Hepatocyte (in vitro differentiated cells): ENCODE data around the gene ABI3BP. TPM values are rescaled to one million over a fixed set of nuclear protein-coding genes. Genes with fewer than 3 reads are reported as not detected.

ENCODE experiments used
- DNase-seq: peaks from one replicate; pipeline ENCODE4 v3.0.0-alpha.2; 2016; ENCODE audit warnings: low spot score
- H2AFZ ChIP-seq: fragments of 200-600 bp; sonication (generic); 2 replicates; pipeline ENCODE4 v1.6.0; 2016; ENCODE audit warnings: antibody characterized with exemption, mild to moderate bottlenecking
- H3K27ac ChIP-seq: fragments of 200-600 bp; sonication (generic); 2 replicates; pipeline ENCODE4 v1.5.1; 2016; ENCODE audit warnings: mild to moderate bottlenecking
- H3K27me3 ChIP-seq: fragments of 200-600 bp; sonication (generic); 2 replicates; pipeline ENCODE4 v1.6.1; 2016
- H3K36me3 ChIP-seq: fragments of 200-600 bp; sonication (generic); replicated peaks from 2 replicates; pipeline ENCODE4 v1.5.1; 2016; ENCODE audit warnings: low read depth; ENCODE audit not compliant: insufficient read depth
- H3K4me1 ChIP-seq: fragments of 200-600 bp; sonication (generic); 2 replicates; pipeline ENCODE4 v1.5.1; 2016; ENCODE audit warnings: mild to moderate bottlenecking, moderate library complexity; ENCODE audit not compliant: insufficient read depth
- H3K4me2 ChIP-seq: fragments of 200-600 bp; sonication (generic); 2 replicates; pipeline ENCODE4 v1.6.0; 2016
- H3K4me3 ChIP-seq: fragments of 200-600 bp; sonication (generic); 2 replicates; pipeline ENCODE4 v1.5.1; 2016; ENCODE audit warnings: mild to moderate bottlenecking
- H3K79me2 ChIP-seq: fragments of 200-600 bp; sonication (generic); 2 replicates; pipeline ENCODE4 v1.6.0; 2017; ENCODE audit warnings: mild to moderate bottlenecking
- H3K9me2 ChIP-seq: fragments of 200-600 bp; sonication (generic); replicated peaks from 2 replicates; pipeline ENCODE4 v1.6.0; 2017; ENCODE audit warnings: mild to moderate bottlenecking; ENCODE audit not compliant: insufficient read depth
- H3K9me3 ChIP-seq: fragments of 200-600 bp; sonication (generic); 2 replicates; pipeline ENCODE4 v1.5.1; 2016; ENCODE audit warnings: low read depth, mild to moderate bottlenecking
- H4K20me1 ChIP-seq: fragments of 200-600 bp; sonication (generic); 2 replicates; pipeline ENCODE4 v1.6.0; 2016; ENCODE audit warnings: mild to moderate bottlenecking; ENCODE audit not compliant: insufficient read depth, poor library complexity, severe bottlenecking
- EZH2 ChIP-seq: fragments of 200-600 bp; sonication (generic); IDR thresholded peaks from 2 replicates; pipeline ENCODE4 v1.6.1; 2016; ENCODE audit warnings: antibody characterized with exemption, mild to moderate bottlenecking, borderline replicate concordance
- EZH2phosphoT487 ChIP-seq: fragments of 200-600 bp; sonication (generic); IDR thresholded peaks from one replicate; pipeline ENCODE4 v1.6.1; 2018; ENCODE audit warnings: antibody characterized with exemption, mild to moderate bottlenecking, low read depth, moderate library complexity; ENCODE audit not compliant: unreplicated experiment, severe bottlenecking
- WGBS: methylation state at CpG from one replicate; pipeline ENCODE4 v1.1.6; 2016; ENCODE audit warnings: low lambda C conversion rate; ENCODE audit errors: missing lambda C conversion rate; 5-methylcytosine and 5-hydroxymethylcytosine counted together
- polyA plus RNA-seq: library from polyadenylated mRNA; unstranded; fragments of >200 nt; fragmentation: Nextera tagmentation; extraction: Ambion mirVana; gene quantifications from 2 replicates; pipeline ENCODE4 v1.2.1, GENCODE V29; 2016
- small RNA-seq: library from RNA; depleted of rRNA; stranded (forward); fragments of <200 nt; gene quantifications from one replicate; pipeline ENCODE3, GENCODE V24; 2014
- total RNA-seq: library from RNA; depleted of rRNA; stranded (reverse); fragments of >200 nt; gene quantifications from 2 replicates; pipeline ENCODE4 v1.2.3, GENCODE V29; 2014
- TF ChIP-seq, protein P1 (sequence below): fragments of 200-600 bp; sonication (generic); IDR thresholded peaks from 2 replicates; pipeline ENCODE4 v1.5.1; 2016; ENCODE audit warnings: antibody characterized with exemption, mild to moderate bottlenecking; ENCODE audit not compliant: poor library complexity

The ABI3BP gene
- total and polyA plus RNA-seq, 2 experiments from 2014 or later: 10.4 to 18.6 TPM

DNA sequence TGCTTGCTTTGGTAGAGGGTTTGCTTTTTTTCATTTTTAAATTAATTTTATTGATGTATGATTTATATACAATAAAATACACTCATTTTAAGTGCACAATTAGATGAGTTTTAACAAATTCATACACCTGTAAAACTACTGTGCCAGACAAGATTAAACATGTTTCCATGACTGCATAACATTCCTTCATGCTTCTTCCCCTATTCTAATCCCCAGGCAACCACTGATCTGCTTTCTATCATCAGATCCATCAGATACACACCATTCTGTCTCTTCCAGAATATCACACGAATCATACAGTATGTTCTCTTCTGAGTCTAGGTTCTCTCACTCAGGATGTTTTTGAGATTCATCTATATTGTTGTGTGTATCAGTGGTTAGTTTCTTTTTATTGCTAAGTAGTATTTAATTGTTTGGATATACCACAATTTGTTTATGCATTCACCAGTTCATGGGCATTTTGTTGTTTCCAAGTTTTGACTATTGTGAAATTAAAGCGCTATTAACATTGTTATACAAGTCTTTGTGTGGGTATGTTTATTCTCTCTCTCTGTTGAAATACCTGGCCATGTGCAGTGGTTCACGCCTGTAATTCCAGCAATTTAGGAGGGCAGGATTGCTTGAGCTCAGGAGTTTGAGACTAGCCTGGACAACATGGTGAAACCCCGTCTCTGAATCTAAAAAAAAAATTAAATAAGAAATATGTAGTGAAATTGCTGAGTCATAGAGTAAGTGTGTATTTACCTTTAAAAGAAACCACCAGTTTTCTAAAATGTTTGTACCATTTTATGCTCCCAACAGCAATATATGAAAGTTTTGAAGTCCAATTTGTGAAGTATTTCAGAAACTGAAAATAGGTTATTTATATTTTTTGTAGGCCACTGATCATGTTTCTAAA lies 290.9 kb downstream of the ABI3BP start:
- TF ChIP-seq, protein P1, sequence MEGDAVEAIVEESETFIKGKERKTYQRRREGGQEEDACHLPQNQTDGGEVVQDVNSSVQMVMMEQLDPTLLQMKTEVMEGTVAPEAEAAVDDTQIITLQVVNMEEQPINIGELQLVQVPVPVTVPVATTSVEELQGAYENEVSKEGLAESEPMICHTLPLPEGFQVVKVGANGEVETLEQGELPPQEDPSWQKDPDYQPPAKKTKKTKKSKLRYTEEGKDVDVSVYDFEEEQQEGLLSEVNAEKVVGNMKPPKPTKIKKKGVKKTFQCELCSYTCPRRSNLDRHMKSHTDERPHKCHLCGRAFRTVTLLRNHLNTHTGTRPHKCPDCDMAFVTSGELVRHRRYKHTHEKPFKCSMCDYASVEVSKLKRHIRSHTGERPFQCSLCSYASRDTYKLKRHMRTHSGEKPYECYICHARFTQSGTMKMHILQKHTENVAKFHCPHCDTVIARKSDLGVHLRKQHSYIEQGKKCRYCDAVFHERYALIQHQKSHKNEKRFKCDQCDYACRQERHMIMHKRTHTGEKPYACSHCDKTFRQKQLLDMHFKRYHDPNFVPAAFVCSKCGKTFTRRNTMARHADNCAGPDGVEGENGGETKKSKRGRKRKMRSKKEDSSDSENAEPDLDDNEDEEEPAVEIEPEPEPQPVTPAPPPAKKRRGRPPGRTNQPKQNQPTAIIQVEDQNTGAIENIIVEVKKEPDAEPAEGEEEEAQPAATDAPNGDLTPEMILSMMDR: no peak
- no peak for TF ChIP-seq EZH2phosphoT487
- TF ChIP-seq EZH2: no peak
- WGBS: 83% methylated on average over 4 of the region's 4 CpGs
- peaks cover 14% of the 10 kb centered on the region for H3K4me1 ChIP-seq
- no peak overlapping the region for H3K4me3 ChIP-seq
- no peaks in the 10 kb centered on the region for H3K79me2 ChIP-seq
- DNase-seq: no peak
- no peaks in the 10 kb centered on the region for H3K36me3 ChIP-seq
- no peaks in the 10 kb centered on the region for H3K9me2 ChIP-seq
- H3K27me3 ChIP-seq: no peaks in the 10 kb centered on the region
- no peaks in the 10 kb centered on the region for H4K20me1 ChIP-seq
- H3K9me3 ChIP-seq: no peaks in the 10 kb centered on the region
- H3K4me2 ChIP-seq: no peak overlapping the region
- H2AFZ ChIP-seq: no peak overlapping the region
- H3K27ac ChIP-seq: no peak overlapping the region

DNA sequence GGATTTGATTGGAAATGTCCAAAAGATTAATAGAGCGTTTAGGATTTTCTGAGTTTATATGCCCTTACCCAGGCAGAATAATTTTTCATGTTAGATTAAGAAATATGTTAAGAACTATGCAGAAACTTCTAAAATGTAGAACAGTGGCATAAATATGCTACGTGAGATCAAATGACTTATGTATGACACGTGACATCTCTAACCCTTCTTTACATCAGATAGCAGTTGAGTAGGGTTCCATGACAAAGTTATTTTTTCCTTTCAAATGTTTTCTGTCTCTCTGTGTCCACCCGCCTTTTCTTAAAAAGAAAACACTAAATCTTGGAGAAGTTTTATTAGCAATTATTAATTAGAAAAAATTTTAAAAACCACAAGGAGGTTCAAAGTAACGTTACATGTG lies 292.5 kb downstream of the ABI3BP start:
- H3K4me1 ChIP-seq: peaks cover 15% of the 10 kb centered on the region
- no peaks in the 10 kb centered on the region for H3K9me2 ChIP-seq
- H3K4me2 ChIP-seq: no peak overlapping the region
- TF ChIP-seq EZH2phosphoT487: no peak
- 91% methylated on average over 5 of the region's 5 CpGs for WGBS
- H2AFZ ChIP-seq: no peak overlapping the region
- H3K9me3 ChIP-seq: no peaks in the 10 kb centered on the region
- no peaks in the 10 kb centered on the region for H4K20me1 ChIP-seq
- H3K27me3 ChIP-seq: no peaks in the 10 kb centered on the region
- H3K4me3 ChIP-seq: no peak overlapping the region
- no peaks in the 10 kb centered on the region for H3K79me2 ChIP-seq
- no peaks in the 10 kb centered on the region for H3K36me3 ChIP-seq
- H3K27ac ChIP-seq: no peak overlapping the region
- no peak for DNase-seq

Small RNA genes lying within 50 kb of the gene (small RNA-seq; reads per million reads assigned to genes)
- not detected for gene RNU6-865P
